Right forelimb (tissue), 1 donor: ENCODE measurements around the gene VIPR1.

Experiments
- DNase-seq: peaks from one replicate; pipeline ENCODE4 v3.0.0-alpha.2; 2018

Gene VIPR1

DNA sequence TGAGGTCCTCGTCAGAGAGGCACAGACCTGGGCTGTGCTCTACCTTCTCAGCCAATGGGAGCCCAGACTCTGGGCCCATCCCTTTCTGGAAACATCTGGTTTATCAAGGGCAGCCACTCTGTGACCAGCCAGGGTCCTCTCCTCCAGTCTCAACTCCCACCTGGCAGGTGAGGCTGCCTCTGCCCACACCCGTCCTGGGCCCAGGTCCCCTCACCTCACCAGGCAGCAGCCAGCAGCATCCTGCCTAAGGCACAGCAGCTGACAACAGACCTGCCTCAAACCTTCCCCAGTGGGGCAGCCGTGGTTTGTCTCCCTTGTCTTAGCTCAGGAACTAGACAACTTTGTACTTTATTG is 8.7 kb upstream of the VIPR1 start:
- peak; percentile 9 for DNase-seq

DNA sequence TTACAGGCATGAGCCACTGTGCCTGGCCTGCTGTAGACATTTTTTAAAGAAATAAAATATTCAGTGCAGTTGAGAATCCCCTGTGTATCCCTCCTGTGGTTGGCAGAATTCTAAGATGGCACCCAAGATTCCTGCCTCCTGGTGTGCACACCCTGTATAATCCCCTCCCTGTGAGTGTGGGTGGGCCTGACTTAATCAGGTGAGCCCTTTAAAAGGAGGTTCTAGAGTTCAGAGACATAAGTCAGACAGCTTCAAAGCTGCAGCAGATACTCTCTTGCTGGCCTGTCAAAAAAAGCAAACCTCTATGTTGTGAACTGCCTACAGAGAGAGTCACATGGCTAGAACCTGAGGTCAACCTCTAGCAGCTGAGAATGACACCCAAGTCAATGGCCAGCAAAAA is 7.0 kb upstream of the VIPR1 start:
- peak; percentile 10 for DNase-seq

DNA sequence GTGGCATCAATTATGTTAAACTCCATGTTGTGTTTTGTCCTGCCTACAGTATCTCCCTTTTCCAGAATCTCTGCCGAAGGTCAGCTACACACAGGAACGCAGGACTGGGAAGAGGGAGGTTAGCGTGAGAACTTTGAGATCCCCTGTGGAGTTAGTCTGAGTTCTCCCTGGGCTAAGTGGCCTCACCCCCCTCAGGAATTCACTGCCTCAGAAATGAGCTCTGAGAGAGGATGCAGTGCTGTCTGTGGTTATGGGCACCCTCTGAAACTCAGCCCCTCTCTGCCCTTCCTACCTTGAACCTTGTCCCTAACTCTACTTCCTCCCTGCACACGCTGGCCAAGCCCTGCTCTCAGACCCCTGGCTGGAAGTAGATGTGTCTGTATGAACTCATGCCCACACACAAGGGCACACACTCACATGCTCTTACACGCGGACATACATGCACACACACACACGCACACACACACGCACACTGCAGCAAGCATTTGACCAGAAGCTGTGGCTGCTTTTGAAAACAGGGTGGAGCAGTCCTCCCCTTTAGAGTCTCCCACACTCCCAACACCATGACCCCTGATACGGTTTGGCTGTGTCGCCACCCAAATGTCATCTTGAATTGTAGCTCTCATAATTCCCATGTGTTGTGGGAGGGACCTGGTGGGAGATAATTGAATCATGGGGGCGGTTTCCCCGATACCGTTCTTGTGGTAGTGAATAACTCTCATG is 5.3 kb upstream of the VIPR1 start:
- DNase-seq, result peak; percentile 17

DNA sequence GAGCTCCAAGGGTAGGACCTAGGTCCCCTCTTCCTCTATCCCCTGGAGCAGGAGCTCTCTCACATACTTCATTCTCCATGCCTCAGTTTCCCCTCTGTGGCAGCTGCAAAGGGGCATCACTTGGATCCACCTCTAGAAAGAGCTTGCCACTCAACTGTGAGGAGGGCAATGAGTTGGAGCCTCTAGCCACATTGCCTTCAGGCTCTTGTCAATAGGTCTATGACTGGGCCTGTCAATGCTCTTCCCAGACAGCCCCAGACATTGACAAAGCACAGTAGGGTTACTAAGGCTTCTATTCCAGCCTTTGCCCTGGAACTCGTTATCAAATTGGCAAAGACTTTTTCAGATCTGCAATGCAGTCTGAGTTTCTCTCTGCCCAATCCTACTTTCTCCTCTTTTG is 4.4 kb upstream of the VIPR1 start:
- DNase-seq, result no peak

DNA sequence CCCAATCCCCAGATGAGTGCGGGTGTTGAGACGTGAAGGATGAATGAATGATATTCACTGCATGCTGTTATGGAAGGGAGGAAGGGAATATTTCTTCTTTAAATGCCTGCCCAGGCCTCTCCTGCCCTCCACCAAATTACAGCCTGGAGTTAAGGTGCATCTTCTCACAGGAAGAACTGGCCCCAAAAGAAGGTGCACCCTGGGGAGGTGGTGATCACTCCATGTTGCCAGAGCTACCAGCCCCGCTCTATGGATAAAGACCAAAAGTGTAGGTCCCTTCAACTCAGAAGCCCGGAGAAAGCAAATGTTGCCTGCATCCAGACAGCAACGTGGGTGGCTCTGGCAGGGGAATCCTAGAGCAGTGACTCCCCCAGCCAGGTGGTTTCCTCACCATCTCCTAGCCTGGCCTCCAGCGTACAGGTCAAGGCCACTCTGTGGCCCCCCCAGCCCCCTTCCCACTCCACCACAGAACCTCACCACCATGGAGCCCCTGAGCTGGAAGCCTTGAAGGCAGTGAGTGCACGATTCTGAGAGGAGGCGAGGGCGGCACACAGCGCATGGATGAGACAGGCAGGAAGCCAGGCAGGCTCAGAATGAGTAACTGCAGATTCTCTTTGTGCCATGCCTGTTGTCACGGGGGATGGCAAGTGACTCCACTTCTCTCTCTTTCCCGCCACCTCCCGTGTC is 3.5 kb upstream of the VIPR1 start:
- DNase-seq, result peak; percentile 29

DNA sequence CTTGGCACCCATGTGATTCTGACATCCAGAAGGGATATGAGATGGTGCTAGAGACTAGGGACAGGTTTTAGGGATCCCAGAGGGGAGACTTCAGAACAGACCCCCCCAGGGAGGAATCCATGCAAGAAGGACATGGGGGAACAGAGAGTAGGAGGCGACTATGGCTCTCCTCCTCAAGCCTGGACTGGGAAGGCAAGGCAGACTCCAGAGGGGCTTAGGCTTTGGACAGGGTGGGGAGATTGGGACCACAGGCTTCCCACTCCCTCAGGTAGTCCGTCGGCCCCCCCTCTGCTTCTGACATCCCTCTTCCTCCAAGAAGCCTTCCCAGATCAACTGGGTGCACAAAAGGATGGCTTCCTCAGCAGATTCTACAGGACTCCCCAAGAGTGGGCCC is 3.0 kb upstream of the VIPR1 start:
- peak; percentile 30 for DNase-seq

DNA sequence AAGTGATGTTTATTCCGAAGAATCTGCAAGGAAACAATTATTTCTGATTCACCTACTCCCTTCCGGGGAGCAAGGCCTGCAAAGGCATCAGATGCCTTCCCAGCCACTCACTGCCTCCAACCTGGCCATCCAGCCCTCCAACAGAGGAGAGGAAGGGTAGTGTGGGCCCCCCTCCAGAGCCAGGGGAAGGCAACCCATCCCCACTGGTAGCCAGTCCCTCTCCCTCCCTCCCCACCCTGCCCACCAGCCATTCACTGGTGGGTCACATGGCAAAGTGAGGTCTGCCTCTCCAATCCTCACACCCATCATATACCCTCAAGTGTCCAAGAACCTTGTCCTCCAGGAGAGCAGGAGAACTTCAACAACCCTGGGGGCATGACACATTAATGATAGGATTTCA is 2.4 kb upstream of the VIPR1 start:
- peak; percentile 19 for DNase-seq

DNA sequence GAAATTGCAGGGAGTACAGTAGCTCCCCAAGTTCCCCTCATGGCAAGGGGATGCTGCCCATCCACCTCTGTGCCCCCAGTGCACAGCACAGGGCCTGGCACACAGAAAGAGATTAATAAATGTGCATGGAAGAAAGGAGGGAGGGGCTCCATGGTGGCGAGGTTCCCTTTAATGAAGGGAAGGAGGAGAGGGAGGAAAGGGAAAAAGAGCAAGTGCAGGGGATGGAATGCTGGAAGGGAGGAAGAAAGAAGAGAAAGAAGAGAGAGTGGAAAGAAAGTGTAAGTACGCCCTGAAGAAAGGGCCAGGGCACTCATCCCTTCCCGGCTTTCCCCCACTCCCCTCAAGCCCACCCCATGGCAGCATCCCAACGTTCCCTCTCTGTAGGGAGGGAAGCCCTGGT is 1.5 kb upstream of the VIPR1 start:
- peak; percentile 1 for DNase-seq

DNA sequence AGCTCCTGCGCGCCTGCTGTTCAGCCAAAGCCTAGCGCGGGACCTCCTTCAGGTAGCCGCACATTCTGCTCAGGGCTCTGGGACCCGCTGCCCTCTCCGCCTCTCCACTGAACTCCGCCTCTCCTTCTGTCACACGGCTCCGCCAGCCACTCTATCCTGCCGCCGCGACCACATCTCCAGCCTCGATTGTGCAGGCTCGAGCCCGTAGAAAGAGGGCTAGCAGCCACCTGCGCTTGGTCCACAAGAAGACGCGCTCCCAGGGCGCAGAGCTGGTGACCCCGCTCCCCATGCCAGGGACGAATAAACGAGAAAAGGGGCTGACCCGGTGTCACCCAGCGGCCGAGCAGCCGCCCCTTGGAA is 1.1 kb upstream of the VIPR1 start:
- peak; percentile 41 for DNase-seq

DNA sequence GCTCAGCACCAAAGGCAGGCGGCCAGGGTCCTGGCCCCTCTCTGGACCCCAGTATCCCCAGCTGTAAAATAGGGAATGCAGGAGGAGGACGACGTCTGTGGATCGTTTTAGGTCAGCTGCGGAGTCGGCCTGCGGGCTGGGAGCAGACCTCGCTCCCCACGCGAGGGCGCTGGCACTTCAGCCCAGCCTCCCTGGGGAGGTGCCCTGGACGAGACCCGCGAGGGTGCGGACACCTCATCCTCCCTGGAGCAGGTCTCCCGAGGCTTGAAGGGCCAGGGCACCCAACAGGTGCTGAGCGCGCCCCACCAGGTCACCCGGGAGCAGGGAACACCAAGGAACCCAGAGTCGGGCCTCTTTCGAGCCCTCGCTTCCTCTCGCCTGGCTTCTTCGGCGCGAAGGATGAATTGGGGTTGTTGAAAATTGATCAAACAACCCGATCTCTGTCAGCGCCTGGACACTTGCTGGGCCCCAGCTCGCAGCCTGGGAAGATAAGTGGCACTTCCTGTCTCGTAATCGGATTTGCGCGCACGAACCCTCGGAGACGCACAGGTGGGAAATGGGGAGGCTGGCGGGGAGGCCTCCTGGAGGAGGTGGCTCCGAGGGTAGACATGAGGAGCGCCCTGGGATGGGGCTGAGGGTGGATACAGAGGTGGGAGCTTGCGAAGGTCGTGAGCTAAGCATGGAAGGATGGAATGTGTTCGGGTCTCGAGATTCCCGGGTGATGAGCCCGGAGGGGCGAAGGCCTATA is 588 bp upstream of the VIPR1 start:
- peak; percentile 46 for DNase-seq

DNA sequence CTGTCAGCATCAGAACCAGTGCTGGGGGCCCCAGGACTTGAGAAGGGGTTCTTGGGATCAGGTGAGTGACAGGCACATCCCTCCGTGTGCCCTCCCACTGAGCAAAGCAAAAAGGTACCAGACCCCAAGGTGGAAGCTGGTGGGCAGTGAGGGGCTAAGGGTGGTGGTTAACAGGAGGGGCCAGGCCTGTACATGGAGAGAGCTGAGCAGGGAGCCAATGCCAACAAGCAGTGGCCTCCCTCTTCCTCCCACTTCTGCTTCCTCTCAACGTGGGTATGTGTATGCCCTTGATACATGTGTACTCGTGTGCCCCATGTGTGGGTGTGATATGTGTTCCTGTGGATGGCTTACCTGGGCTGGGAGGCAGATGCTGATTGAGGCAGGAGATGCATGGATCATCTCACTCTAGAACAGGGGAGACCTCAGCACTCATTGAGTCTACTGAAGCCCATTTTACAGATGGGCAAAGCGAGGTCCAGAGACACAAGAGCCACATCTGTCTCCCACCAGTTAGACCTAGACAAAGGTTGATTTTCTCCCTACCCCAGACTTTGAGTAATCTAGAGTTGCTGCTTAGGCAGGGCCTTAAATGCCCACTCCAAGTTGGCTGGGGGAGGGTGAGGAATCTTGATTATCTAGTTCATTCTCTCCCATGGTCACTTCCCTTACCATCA is 945 bp downstream of the VIPR1 start:
- DNase-seq, result peak; percentile 36

DNA sequence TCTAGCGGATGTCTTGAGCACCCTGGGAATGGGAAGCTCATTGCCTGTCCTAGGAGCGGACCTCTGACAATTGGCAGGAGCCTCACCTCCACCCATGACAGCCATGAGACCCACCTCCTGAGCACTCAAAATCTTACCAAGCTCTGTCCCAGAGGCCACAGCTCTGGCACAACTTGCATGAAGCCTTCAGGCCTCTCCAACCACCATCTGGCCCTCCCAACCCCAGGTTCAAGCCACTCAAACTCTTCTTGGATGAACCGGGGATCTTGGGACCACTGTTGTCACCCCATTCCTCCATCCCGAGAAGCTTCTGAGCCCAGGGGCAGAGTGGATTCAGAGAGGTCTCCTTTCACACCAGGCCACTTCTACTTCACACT is 1.5 kb downstream of the VIPR1 start:
- peak; percentile 4 for DNase-seq

DNA sequence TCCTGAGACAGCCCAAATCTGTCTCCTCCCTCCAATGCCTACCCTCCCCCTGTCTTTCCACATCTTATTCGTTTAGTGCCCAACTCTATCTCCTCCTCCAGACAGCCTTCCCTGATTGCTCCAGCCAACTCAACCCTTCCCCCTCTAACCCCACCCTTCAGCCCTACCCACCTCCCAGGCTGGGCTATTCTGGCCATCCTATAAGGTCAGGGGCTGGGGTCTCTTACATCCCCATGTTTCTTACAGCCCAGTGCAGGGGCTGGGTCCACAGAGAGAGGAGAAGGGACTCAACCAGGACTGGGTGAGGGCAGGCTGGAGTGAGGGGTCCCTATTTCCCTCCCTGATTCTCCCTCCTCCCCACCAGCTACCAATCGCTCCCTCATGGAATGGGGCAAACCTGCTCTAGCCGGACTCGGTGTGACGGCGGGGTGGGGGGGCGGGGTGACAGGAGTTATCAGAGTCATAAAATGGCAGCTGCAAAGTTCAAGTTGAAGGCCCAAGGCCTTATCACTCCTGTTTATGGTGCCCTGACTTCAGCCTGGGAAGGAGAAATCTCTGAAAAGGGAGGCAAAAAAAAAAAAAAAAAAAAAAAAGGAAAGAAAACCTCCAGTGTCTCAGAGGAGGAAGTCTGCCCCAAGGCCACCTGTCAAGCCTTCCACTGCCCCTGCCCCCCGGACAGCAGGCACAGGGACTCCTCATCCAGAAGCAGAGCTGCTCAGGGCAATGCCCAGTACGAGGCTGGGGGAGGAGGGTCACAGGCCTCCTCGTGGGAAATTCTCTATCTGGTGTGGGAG is 2.1 kb downstream of the VIPR1 start:
- peak; percentile 16 for DNase-seq

DNA sequence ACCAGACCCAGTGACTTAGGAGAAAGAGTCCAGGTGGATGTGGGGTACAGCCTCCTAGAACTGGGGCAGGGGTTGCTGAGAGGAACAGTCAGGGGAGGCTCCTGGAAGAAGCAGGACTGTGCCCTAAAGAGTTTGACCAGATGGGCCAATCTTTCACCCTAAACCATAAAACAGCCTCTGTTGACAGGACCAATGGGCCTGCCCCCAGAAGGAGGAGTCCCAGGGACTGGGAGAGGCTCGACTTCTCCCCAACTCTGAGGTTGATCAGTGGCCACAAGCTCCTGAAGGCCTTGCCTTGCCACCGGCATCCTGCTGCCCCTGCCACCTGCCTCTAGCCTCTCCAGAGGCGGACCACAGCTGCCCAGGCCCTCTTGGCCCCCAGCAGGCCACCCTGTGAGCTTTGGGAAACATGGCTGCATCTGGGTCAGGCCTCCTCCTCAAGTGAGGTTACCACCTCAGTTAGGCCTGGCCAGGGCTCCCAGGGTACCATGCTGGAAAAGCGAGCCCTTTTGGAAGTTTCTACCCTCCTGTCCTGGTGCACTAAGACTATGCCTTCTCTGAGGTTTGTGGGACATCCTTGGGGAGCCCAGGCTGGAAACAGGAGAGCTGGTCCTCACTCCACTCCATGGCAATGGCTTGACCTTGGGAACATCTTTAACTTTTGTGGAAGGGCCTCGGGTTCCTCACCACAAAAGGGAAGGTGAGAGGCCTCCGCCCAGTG is 2.8 kb downstream of the VIPR1 start:
- DNase-seq, result peak; percentile 19

DNA sequence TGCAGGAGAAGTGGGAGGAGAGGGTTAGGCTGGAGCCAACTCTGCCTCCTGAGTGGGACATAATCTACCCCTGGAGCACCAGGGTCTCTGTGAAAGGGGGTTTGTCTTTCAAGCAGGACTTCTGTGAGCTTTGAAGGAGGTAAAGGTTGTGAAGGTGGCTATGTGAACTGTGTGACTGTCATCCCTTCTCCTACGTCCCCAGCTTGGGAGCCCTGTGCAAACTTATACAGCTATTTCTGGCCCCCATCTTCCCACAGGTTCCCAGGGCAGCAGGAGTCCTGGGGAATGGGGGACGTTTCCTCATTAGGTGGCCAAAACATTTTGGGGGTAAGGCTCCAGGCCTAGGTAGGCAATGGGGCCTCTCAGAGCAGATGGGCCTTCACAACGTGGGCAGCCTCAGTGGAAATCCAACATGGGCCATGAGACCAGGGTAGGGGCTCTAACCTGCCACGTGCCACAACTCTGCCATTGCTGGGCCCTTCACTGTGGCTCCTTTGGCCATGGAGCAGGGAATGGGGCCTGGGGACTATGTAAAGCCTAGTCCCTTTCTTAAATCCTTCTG is 3.5 kb downstream of the VIPR1 start:
- no peak for DNase-seq

DNA sequence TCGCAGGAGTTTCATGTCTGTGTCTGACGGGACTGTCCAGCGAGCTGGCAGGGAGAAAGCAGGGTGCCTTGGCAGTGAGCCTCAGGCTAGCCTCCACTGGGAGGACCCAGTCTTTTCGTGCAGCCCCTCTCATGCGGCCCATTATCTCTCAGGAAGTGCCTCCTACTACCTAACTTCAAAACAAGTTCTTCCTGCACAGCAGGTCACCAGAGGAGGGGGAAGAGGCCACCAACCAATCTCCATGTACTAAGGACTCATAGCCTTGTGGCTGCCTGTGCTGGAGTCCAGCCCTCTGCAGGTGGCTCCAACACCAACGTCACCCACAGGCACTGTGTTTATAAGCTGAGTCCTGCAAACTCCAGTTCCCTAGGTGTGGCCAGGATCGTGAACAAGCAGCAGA is 4.8 kb downstream of the VIPR1 start:
- peak; percentile 20 for DNase-seq

DNA sequence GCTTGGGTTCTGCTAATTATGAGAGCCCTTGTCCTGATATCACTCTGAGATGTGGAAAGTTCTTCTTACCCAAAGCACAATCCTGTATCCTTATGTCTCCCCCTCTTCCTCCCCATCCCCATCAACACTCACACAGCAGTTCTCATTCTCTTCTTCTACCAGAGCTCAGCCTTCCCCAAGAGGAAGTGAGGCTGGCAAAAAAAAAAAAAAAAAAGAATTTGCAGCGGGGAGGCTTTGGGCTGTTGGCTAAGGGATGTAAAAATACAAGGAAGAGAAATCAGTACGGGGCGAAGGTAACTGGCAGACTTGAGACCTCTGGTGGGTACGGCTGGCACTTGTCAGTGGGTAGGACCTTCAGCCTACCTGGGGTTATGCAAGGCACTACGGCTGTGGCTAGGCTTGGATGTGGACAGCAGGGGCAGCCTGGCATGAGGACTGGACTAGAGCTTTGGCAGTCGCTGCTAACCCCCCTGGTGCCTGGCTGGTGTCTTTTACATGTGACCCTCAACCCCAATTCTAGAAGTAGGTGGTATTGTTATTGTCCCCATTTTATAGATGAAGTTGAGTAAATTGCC is 5.4 kb downstream of the VIPR1 start:
- peak; percentile 17 for DNase-seq

DNA sequence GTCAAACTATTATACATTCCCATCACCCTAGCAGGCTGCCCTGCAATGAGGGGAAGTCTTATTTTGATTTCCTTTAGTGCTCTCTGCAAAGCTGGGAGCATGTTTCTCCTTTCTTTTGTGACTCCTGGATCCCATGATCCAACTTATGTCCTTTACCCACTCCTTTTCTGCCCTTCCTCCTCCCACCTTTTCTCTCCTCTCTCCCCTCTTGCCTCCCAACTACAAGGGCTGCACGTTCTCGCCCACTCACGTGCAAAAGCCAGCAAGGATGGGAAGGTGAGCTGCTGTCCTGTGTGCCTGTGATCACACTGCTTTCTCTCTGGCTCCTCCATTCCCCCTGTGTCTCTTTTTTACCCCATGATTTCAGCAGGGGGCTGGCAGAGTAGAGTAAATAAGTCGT is 6.1 kb downstream of the VIPR1 start:
- no peak for DNase-seq

DNA sequence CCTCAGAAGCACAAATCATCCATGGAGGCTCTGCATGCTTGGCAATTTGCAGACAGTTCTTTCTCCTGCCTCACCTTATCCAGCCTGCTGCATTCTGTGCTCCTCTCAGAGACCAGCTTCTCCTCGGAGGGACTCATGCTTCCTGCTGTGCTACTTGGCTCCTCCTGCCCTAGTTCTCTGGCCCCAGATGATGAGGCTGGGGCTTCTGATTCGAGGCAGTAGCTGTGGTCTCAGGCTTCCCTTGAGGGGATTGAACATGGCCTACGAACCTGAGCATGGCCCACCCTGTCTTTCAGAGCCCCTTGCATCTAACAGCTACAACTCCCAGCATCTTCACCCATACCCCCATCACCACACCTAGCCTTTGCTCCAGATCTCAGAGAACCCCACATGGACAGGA is 6.7 kb downstream of the VIPR1 start:
- no peak for DNase-seq

DNA sequence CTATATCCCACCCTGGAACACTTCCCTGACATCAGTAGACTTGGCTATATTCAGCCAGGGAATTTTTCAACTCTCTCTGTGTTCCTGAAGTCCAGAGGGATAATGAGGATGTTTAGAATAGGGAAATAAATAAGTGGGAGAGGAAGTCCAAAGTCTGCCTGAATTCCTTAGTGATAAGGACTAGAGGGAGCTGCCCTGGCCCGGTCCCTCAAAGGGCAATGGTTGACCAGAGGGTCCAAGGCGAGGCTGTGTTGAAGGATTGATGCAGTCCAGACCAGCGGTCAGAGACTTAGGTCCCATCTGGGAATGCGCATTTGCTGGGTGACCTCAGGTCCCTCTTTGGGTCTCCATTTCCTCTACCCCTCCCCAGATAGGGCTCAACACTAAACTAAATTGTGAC is 7.9 kb downstream of the VIPR1 start:
- no peak for DNase-seq

DNA sequence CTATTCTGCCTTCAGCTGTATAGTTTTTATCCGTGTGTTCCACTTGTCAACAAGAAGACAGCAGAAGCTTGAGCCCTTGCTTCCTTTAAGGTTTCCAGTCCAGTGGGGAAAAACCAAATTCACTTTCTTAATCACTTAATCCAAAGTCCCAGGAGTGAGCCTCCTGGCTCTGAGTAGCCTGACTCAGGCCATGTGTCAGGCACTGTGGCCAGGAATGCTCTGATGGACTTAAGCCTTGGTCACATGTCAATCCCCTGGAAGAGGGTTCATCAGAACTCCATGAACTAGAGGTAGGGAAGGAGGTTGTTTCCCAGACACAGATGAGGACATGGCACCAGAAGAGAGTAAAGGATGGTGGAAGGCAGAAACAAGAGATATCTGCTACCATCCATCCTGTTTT is 8.8 kb downstream of the VIPR1 start:
- DNase-seq, result no peak
